Measurements from ENCODE around the gene GPER1.

DNA sequence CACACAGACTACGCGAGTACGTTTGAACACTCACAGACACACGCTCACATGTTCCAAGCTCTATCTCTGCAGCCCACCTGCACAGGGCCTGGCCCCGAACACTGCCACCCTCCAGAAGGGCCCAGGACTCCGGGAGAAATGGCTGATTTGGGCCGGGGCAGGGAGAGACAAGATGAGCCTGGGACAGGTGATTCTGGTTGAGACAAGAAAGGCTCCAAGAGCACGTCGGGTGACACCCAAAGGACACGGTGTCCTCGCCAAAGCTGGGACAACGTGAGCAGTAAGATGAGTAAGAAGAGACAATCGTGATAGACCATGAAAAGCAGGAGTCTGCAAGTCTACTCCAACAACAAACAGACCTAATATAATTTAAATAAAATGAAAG is 9.2 kb downstream of the GPER1 start:
- TF ChIP-seq, protein P1, sequence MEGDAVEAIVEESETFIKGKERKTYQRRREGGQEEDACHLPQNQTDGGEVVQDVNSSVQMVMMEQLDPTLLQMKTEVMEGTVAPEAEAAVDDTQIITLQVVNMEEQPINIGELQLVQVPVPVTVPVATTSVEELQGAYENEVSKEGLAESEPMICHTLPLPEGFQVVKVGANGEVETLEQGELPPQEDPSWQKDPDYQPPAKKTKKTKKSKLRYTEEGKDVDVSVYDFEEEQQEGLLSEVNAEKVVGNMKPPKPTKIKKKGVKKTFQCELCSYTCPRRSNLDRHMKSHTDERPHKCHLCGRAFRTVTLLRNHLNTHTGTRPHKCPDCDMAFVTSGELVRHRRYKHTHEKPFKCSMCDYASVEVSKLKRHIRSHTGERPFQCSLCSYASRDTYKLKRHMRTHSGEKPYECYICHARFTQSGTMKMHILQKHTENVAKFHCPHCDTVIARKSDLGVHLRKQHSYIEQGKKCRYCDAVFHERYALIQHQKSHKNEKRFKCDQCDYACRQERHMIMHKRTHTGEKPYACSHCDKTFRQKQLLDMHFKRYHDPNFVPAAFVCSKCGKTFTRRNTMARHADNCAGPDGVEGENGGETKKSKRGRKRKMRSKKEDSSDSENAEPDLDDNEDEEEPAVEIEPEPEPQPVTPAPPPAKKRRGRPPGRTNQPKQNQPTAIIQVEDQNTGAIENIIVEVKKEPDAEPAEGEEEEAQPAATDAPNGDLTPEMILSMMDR (conservative IDR thresholded peaks at IDR 0.05; ENCODE audit: low read length) = no peak
- TF ChIP-seq EZH2phosphoT487 (IDR thresholded peaks at IDR 0.05; ENCODE audit: borderline replicate concordance, low read depth, low read length) = no peak

Data from OCI-LY7 (cell line).